HG03558 (cell line): ENCODE measurements around the gene GRIK3.
"Not testable (repeated sequence)": the region's sequence is repeated elsewhere in the genome, so short reads cannot be mapped to it uniquely, and the experiment has no call there.

ENCODE experiments used
- ATAC-seq: cut with Tn5 transposase; IDR thresholded peaks from one replicate; pipeline ENCODE4 v1.9.1; 2021; ENCODE audit warnings: moderate number of reproducible peaks; ENCODE audit not compliant: unreplicated experiment; ENCODE audit errors: extremely low read depth

The GRIK3 gene

GRCh38 chr1:36913484-36914060 is 120.7 kb downstream of the GRIK3 start:
- no peak for ATAC-seq

GRCh38 chr1:36913016-36913415 is 121.3 kb downstream of the GRIK3 start:
- ATAC-seq = no peak

- no peak for ATAC-seq
Observed at GRCh38 chr1:36912365-36912865, 121.9 kb downstream of the GRIK3 start.

DNA sequence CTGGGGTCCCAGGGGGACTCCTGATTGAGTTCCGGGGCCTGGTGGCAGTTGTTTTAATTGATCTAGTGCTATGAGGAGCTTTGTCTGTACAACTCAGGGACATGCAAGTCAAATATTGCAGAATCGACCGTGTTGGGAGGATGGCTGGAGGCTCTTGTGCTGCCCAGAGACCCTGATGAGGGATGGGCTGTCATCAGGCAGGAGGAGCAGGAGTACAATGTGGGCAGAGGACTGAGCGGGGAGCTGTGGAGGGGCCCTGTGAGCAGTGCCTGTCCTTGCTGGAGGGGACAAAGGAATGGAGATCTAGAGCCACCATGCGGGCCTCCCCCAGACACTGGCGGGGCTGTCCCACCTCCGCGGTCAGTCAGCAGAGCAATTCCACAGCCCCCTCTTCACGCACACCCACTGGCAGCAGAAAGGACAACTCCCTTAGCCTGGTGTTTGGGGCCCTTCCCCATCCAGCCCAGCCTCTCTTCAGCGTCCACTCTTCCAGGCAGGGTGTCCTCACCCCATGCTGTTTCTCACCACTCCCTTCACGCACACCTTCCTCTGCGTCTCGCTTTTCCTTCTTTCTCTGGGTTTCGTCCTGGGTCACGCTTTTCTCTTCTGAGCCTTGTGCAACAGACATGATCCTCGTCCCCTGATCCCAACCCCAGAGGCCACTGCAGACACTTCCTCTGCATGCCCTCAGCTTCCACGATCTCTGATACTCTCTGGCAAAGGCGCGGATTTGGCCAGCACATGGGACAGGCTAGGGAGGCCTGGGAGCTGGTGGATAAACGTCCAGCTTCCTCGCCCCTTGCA is 122.6 kb downstream of the GRIK3 start:
- no peak for ATAC-seq

- ATAC-seq = no peak
Observed at GRCh38 chr1:36910886-36911540, 123.3 kb downstream of the GRIK3 start.

- ATAC-seq = no peak
Observed at GRCh38 chr1:36909946-36910725, 124.2 kb downstream of the GRIK3 start.

GRCh38 chr1:36909359-36909758 is 125.0 kb downstream of the GRIK3 start:
- not testable (repeated sequence) for ATAC-seq

DNA sequence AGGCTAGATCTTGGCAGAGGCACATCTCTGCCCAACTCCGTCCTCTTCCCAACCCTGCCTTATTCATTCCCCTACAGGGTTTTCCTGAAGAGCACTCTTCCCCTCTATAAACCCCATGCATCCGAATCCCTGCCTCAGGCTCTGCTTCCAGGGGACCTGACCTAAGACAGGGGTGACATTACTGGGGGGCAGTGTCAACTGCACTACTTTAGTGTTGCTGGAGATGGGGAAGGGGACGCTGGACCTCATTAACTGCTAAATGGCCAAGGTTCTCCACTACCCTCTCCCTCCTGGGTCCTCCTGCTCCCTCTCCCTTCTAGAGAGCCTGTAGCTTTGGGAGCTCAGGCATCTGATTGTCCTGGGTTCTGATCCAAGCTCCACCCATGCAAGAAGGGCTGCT is 126.2 kb downstream of the GRIK3 start:
- ATAC-seq = no peak

- no peak for ATAC-seq
Observed at GRCh38 chr1:36906555-36906954, 127.8 kb downstream of the GRIK3 start.

DNA sequence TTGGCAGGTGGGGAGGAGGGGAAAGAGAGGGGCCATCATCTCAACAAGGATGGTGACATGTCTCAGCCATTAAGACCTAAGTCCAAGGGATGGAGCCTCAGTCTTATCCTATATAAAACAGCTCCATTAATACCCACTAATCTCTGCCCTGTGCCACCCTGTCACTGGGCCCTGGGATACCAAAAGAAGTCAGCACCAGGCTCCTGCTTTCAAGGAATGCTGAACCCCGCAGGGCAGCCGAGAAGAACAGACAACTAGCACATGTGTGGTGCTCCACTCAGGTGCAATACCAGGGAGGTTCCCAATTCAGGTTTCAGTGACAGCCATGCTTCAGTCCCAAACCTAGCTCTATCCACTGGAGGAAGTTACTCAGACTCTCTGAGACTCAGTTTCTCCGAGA is 128.4 kb downstream of the GRIK3 start:
- ATAC-seq = no peak

GRCh38 chr1:36900128-36900527 is 134.2 kb downstream of the GRIK3 start:
- ATAC-seq = no peak

DNA sequence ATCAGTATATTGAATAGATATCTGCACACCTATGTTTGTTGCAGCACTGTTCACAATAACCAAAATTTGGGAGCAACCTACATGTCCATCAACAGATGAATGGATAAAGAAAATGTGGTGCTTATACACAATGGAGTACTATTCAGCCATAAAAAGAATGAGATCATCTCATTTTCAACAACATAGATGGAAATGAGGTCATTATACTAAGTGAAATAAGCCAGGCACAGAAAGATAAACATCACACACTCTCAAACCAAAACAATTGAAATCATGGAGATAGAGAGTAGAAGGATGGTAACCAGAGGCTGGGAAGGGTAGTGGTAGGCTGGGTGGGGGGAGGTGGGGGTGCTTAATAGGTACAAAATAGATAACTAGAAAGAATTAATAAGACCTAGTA is 136.5 kb downstream of the GRIK3 start:
- ATAC-seq = not testable (repeated sequence)

DNA sequence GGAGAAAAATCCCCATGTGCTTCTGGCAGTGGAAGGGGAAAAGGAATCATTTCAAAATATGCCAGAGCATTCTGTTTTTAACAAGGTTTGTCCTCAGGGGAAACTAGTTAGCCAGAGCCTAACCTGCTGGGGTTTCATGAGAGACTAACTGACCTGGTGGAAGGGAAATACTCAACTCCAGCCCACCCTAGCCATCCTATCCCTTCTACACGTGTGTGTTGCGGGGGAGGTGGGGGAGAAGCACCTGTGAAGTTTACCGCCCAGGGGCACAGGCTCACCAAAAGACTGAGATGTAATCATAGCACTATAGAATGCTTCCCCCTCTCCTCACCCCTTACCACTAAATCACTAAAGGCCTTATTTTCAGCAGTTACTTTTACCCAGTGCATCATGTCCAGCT is 139.5 kb downstream of the GRIK3 start:
- no peak for ATAC-seq

DNA sequence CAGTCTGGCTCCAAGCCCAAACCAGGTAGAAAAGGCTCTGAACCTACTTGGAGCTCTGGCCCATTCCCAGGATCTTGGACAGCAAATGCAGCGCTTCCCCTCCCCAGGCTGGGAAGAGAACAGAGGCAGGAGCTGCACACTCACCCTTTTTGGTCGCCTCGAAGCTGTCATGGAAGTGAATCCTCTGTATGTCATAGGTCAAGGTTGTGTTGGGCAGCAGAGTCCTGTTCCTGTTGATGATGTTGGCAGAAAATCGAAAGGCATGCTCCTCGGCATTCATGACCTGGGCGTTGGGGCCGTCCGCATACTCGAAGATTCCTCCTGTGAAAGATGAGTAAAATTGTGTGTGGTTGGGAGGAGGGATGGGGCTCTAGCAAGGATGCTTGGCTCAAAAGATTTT is 143.5 kb downstream of the GRIK3 start:
- ATAC-seq = no peak

GRCh38 chr1:36889478-36890226 is 144.7 kb downstream of the GRIK3 start:
- ATAC-seq = no peak

DNA sequence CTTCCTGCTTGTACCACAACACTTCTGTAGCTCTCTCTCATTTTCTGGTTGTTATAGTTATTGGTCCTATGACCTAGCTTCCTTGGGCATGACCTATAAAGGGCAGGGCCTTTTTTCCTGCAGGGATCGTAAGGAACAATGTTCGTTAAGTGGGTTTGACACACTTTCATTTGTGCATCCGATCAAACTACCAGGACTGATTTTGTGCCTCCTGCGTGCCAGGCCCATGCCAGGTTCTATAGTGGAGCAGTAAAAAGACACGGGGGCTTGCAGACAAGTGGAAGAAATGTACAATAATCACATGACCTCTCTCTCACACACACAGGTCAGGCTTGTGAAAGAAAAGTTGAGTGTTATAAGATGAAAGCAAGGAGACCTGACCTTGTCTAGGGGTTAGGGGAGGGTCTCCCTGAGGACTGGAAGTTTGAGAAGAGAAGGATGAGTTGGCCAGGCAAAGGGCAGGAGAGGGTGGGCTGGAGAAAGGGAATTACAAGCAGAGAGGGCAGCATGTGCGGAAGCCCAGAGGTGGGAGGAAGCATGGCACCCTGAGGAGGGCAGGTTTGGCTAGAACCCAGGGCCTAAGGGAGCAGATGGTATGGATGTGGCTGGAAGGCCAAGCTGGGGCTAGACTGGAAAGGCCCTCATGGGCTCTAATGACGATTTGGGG is 145.4 kb downstream of the GRIK3 start:
- ATAC-seq = no peak

DNA sequence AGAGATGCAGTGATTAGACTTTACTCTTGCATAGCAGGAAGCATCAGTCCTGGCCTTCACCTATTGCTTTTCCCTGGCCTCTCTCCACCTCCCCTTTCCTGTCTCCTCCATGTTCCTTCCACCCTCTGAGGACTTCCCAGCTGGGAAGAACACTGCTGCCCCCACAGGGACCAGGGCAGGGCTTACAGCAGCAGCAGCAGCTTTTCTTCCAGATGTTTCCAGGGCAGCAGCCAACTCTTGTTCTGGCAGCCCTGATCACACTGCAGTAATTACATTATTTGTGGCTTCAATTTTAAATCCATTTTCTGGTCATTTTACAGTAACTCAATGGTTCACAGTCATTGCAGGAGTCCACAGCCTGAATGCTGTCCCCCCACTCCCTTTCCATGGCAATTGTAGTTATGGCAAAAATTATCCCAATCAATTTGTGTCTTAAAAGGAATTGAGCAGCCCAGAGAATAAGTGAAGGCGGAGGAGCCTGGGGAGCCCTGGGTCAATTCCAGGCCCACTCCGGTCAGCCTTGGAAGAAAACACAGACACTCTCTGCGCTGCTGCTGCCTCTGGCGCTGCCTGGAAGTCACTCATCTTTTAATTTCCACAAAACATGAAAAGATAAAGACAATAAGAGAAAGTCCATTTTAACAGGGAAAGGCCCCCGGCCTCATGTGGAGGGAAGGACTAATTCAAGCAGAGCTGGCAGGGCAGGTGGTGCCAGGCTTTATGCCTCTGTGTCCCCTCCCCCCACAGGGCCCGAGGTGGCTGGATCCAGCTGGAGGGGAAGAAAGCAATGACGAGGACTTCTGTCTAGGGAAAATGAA is 148.6 kb downstream of the GRIK3 start:
- no peak for ATAC-seq

DNA sequence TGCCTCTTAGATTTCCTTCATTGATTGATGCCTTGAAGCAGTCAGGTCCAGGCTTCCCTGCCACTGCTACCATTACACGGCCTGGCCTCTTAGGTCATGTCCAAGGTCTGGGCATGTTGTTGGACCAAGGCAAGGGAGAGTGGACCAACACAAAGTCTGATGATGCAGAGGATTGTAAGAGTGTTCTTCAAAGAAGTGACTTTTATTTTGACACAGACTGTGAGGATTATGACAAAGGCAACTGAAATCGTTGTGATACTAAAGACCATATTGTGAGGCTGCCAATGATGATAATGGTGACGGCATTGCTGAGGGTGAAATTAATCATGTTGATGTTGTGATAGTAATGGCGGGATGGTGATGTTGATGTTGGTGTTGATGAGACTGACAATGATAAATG is 149.5 kb downstream of the GRIK3 start:
- ATAC-seq = no peak
